Measurements from ENCODE around the gene WWOX.

DNA sequence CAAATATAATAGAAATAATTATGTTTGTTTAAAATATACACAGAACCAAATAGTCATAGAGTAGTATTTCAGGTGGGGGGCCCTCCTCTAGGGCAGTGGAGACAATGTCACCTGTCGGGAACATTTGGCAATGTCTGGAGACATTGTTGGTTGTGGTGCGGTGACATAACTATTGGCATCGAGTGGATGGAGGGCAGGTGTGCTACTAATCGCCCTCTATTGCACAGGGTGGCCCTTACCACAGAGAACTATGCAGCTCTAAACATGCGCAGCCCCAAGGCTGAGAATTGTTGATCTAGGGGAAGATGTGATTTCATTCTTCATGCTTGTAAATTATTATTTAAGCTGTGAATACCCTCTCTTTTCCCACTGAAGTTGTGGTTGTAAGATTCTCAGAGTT is 594.0 kb downstream of the WWOX start:
- TF ChIP-seq POLR2A (IDR thresholded peaks at IDR 0.05) (no peak), CTCF (IDR thresholded peaks at IDR 0.05) (no peak)
